ENCODE measurements around the gene TAGAP. TPM values are rescaled to one million over a fixed set of nuclear protein-coding genes. Genes with fewer than 3 reads are reported as not detected.
"Not testable (repeated sequence)": the region's sequence is repeated elsewhere in the genome, so short reads cannot be mapped to it uniquely, and the experiment has no call there.

TAGAP gene
- total and polyA plus RNA-seq, 2 experiments from 2014 or later: not detected

- Histone ChIP-seq H3K79me2 (ENCODE audit: insufficient read depth) (no peaks in the 10 kb centered on the region), H3K4me1 (ENCODE audit: insufficient read depth) (peaks cover 21% of the 10 kb centered on the region), H3F3A (ENCODE audit: insufficient read depth) (peaks cover 12% of the 10 kb centered on the region; the same call in 1 of the 2 replicates), H3K27me3 (replicated peaks; ENCODE audit: insufficient read depth) (peaks cover 32% of the 10 kb centered on the region), H2AFZ (no peak overlapping the region), H4K20me1 (ENCODE audit: insufficient read depth) (no peaks in the 10 kb centered on the region), H3K9me2 (ENCODE audit: insufficient read depth) (no peaks in the 10 kb centered on the region), H3K36me3 (ENCODE audit: low read depth) (no peaks in the 10 kb centered on the region), H3K4me2 (ENCODE audit: unreplicated experiment) (no peak overlapping the region), H3K9me3 (ENCODE audit: low read depth) (no peaks in the 10 kb centered on the region), H3K4me3 (no peak overlapping the region), H3K27ac (no peak overlapping the region), H3K9ac (no peak overlapping the region)
- WGBS, 2 experiments (ENCODE audit: low coverage in 1 of 2, low lambda C conversion rate in 2 of 2, missing lambda C conversion rate in 2 of 2): 58% methylated on average over 14 of the region's 14 CpGs
- TF ChIP-seq EZH2phosphoT487 (IDR thresholded peaks at IDR 0.05; ENCODE audit: insufficient read depth, low read depth) (no peak), EZH2 (IDR thresholded peaks at IDR 0.05; ENCODE audit: insufficient read depth, poor library complexity, severe bottlenecking) (no peak)
- in situ Hi-C loops (cut with MboI): no loop called here
- DNase-seq: peak; percentile 67
Measured at GRCh38 chr6:159042003-159042825, 2.6 kb downstream of the TAGAP start.

DNA sequence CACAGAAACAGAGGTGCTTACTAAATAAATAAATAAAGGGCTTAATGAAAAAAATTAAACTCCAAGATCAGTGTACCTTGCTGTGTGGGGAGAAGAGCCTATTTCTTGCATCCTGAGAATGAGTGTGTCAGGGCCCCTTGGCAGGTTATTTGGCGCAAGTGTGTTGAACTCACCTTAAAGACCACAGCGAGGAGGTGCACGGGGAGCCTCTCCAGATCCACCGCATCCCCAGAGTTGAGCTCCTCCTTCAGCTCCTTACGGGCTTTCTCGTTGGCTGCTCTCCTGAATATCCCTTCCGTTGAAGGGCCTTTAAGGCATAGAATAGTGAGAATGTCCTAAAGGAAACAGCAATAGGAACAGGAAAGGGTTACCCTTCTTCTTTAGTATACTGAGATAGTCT, 3.6 kb downstream of the TAGAP start:
- peaks cover 12% of the 10 kb centered on the region; the same call in 1 of the 2 replicates for H3F3A ChIP-seq (ENCODE audit: insufficient read depth)
- 88 to 89% methylated on average over 7 of the region's 7 CpGs for WGBS, 2 experiments (ENCODE audit: low coverage in 1 of 2, low lambda C conversion rate in 2 of 2, missing lambda C conversion rate in 2 of 2)
- no peaks in the 10 kb centered on the region for H3K36me3 ChIP-seq (ENCODE audit: low read depth)
- no peaks in the 10 kb centered on the region for H4K20me1 ChIP-seq (ENCODE audit: insufficient read depth)
- no peak for TF ChIP-seq EZH2phosphoT487 (IDR thresholded peaks at IDR 0.05; ENCODE audit: insufficient read depth, low read depth)
- no peak for TF ChIP-seq EZH2 (IDR thresholded peaks at IDR 0.05; ENCODE audit: insufficient read depth, poor library complexity, severe bottlenecking)
- H3K4me3 ChIP-seq: no peak overlapping the region
- no peak for DNase-seq
- H3K27me3 ChIP-seq (replicated peaks; ENCODE audit: insufficient read depth): peaks cover 30% of the 10 kb centered on the region
- no peak overlapping the region for H3K4me2 ChIP-seq (ENCODE audit: unreplicated experiment)
- no peak overlapping the region for H2AFZ ChIP-seq
- H3K9me3 ChIP-seq (ENCODE audit: low read depth): no peaks in the 10 kb centered on the region
- no peak overlapping the region for H3K9ac ChIP-seq
- H3K4me1 ChIP-seq (ENCODE audit: insufficient read depth): peaks cover 21% of the 10 kb centered on the region
- H3K79me2 ChIP-seq (ENCODE audit: insufficient read depth): no peaks in the 10 kb centered on the region
- in situ Hi-C loops (cut with MboI): no loop called here
- H3K27ac ChIP-seq: no peak overlapping the region
- no peaks in the 10 kb centered on the region for H3K9me2 ChIP-seq (ENCODE audit: insufficient read depth)

GRCh38 chr6:159039885-159040258, 4.9 kb downstream of the TAGAP start:
- Histone ChIP-seq H3K4me3 (no peak overlapping the region), H3K4me2 (ENCODE audit: unreplicated experiment) (no peak overlapping the region)
- no peak for DNase-seq

GRCh38 chr6:159038914-159039884, 5.6 kb downstream of the TAGAP start:
- Histone ChIP-seq H3K9me2 (ENCODE audit: insufficient read depth) (no peaks in the 10 kb centered on the region), H3K4me3 (peak overlapping the region; percentile 34; the same call in 1 of the 2 replicates), H3K79me2 (ENCODE audit: insufficient read depth) (no peaks in the 10 kb centered on the region), H3K27ac (peak overlapping the region; percentile 8; the same call in 1 of the 2 replicates), H3K9me3 (ENCODE audit: low read depth) (no peaks in the 10 kb centered on the region), H3K9ac (no peak overlapping the region), H3F3A (ENCODE audit: insufficient read depth) (peaks cover 12% of the 10 kb centered on the region; the same call in 1 of the 2 replicates), H3K4me1 (ENCODE audit: insufficient read depth) (peaks cover 21% of the 10 kb centered on the region), H2AFZ (no peak overlapping the region), H3K4me2 (ENCODE audit: unreplicated experiment) (peak overlapping the region; percentile 65), H3K27me3 (replicated peaks; ENCODE audit: insufficient read depth) (peaks cover 13% of the 10 kb centered on the region), H4K20me1 (ENCODE audit: insufficient read depth) (no peaks in the 10 kb centered on the region), H3K36me3 (ENCODE audit: low read depth) (no peaks in the 10 kb centered on the region)
- in situ Hi-C loops (cut with MboI): no loop called here
- 61 to 63% methylated on average over 8 of the region's 8 CpGs for WGBS, 2 experiments (ENCODE audit: low coverage in 1 of 2, low lambda C conversion rate in 2 of 2, missing lambda C conversion rate in 2 of 2)
- TF ChIP-seq EZH2 (IDR thresholded peaks at IDR 0.05; ENCODE audit: insufficient read depth, poor library complexity, severe bottlenecking): no peak
- 0 out of 2 replicates have a peak, but pooled peaks have one; percentile 37 for TF ChIP-seq EZH2phosphoT487 (IDR thresholded peaks at IDR 0.05; ENCODE audit: insufficient read depth, low read depth)
- peak; percentile 84 for DNase-seq

More at GRCh38 chr6:159039885-159040258, 4.9 kb downstream of the TAGAP start:
- peaks cover 21% of the 10 kb centered on the region for H3K4me1 ChIP-seq (ENCODE audit: insufficient read depth)
- no peaks in the 10 kb centered on the region for H3K9me2 ChIP-seq (ENCODE audit: insufficient read depth)
- no peaks in the 10 kb centered on the region for H3K79me2 ChIP-seq (ENCODE audit: insufficient read depth)
- H2AFZ ChIP-seq: no peak overlapping the region
- H3K9ac ChIP-seq: no peak overlapping the region
- H3K36me3 ChIP-seq (ENCODE audit: low read depth): no peaks in the 10 kb centered on the region
- in situ Hi-C loops (cut with MboI): no loop called here
- no peaks in the 10 kb centered on the region for H4K20me1 ChIP-seq (ENCODE audit: insufficient read depth)
- H3K9me3 ChIP-seq (ENCODE audit: low read depth): no peaks in the 10 kb centered on the region
- H3F3A ChIP-seq (ENCODE audit: insufficient read depth): peaks cover 12% of the 10 kb centered on the region; the same call in 1 of the 2 replicates
- TF ChIP-seq EZH2 (IDR thresholded peaks at IDR 0.05; ENCODE audit: insufficient read depth, poor library complexity, severe bottlenecking) (no peak), EZH2phosphoT487 (IDR thresholded peaks at IDR 0.05; ENCODE audit: insufficient read depth, low read depth) (no peak)
- WGBS, 2 experiments (ENCODE audit: low coverage in 1 of 2, low lambda C conversion rate in 2 of 2, missing lambda C conversion rate in 2 of 2): 88 to 93% methylated on average over 1 of the region's 1 CpG
- H3K27ac ChIP-seq: no peak overlapping the region
- H3K27me3 ChIP-seq (replicated peaks; ENCODE audit: insufficient read depth): peaks cover 19% of the 10 kb centered on the region

GRCh38 chr6:159038318-159038717, 6.5 kb downstream of the TAGAP start:
- peaks cover 12% of the 10 kb centered on the region; the same call in 1 of the 2 replicates for H3F3A ChIP-seq (ENCODE audit: insufficient read depth)
- H3K9ac ChIP-seq; H3K36me3 ChIP-seq (ENCODE audit: low read depth); H3K27ac ChIP-seq; H3K27me3 ChIP-seq (replicated peaks; ENCODE audit: insufficient read depth); in situ Hi-C loops (cut with MboI); H3K9me3 ChIP-seq (ENCODE audit: low read depth); H3K79me2 ChIP-seq (ENCODE audit: insufficient read depth); H4K20me1 ChIP-seq (ENCODE audit: insufficient read depth); H3K9me2 ChIP-seq (ENCODE audit: insufficient read depth): not testable (repeated sequence)
- peak overlapping the region; percentile 65 for H3K4me2 ChIP-seq (ENCODE audit: unreplicated experiment)
- peak overlapping the region; percentile 26; the same call in 1 of the 2 replicates for H2AFZ ChIP-seq
- H3K4me3 ChIP-seq: peak overlapping the region; percentile 34; the same call in 1 of the 2 replicates
- 6 to 8% methylated on average over 12 of the region's 12 CpGs for whole genome bisulfite sequencing, 2 experiments (ENCODE audit: low coverage in 1 of 2, low lambda C conversion rate in 2 of 2, missing lambda C conversion rate in 2 of 2)
- peak; percentile 5 for DNase-seq
- H3K4me1 ChIP-seq (ENCODE audit: insufficient read depth): peaks cover 21% of the 10 kb centered on the region

Data from GM23248 (cell line).